NCI-H510A (cell line): ENCODE measurements around the gene CCDC154.

Experiments
- DNase-seq: peaks from one replicate; lab custom pipeline; 2025; lab: John Stamatoyannopoulos, UW

Gene CCDC154

GRCh38 chr16:1393613-1394176, 50.7 kb downstream of the CCDC154 start:
- DNase-seq, result no peak

- no peak for DNase-seq
Observed at GRCh38 chr16:1392826-1393225, 51.5 kb downstream of the CCDC154 start.

- DNase-seq, result no peak
Observed at GRCh38 chr16:1390239-1390779, 54.0 kb downstream of the CCDC154 start.

- no peak for DNase-seq
Observed at GRCh38 chr16:1389762-1390161, 54.6 kb downstream of the CCDC154 start.

GRCh38 chr16:1387331-1387730, 57.0 kb downstream of the CCDC154 start:
- DNase-seq, result no peak

GRCh38 chr16:1385232-1385631, 59.1 kb downstream of the CCDC154 start:
- no peak for DNase-seq
